ENCODE measurements around the gene PLPPR1. TPM values are rescaled to one million over a fixed set of nuclear protein-coding genes. Genes with fewer than 3 reads are reported as not detected.

PLPPR1 gene
- total and polyA plus RNA-seq, 2 experiments from 2014 or later: 1.3 to 3.7 TPM

GRCh38 chr9:101332362-101332761 is 303.8 kb downstream of the PLPPR1 start:
- Histone ChIP-seq H3K4me1 (ENCODE audit: insufficient read depth) (no peaks in the 10 kb centered on the region), H3K79me2 (replicated peaks; ENCODE audit: insufficient read depth) (no peaks in the 10 kb centered on the region), H3K36me3 (ENCODE audit: insufficient read depth) (no peaks in the 10 kb centered on the region), H4K20me1 (replicated peaks; ENCODE audit: insufficient read depth) (no peaks in the 10 kb centered on the region), H3K9me2 (ENCODE audit: insufficient read depth) (no peaks in the 10 kb centered on the region), H3F3A (replicated peaks; ENCODE audit: low read depth) (no peaks in the 10 kb centered on the region), H3K4me2 (no peak overlapping the region), H3K27me3 (ENCODE audit: insufficient read depth) (no peaks in the 10 kb centered on the region), H3K4me3 (no peak overlapping the region), H2AFZ (peak overlapping the region; percentile 7; the same call in 1 of the 2 replicates), H3K27ac (ENCODE audit: low read depth) (no peak overlapping the region)
- no peak overlapping the region for H3K27ac Mint-ChIP-seq
- no peak overlapping the region for H3K4me3 Mint-ChIP-seq
- H3K27me3 Mint-ChIP-seq (ENCODE audit: insufficient read depth, low read depth, poor library complexity): no peaks in the 10 kb centered on the region
- H3K36me3 Mint-ChIP-seq (ENCODE audit: low read depth): peaks cover 2% of the 10 kb centered on the region; the same call in 2 of the 3 replicates
- H3K9me3 Mint-ChIP-seq: peaks cover 5% of the 10 kb centered on the region
- TF ChIP-seq JUNB (IDR thresholded peaks at IDR 0.05; ENCODE audit: unreplicated experiment): no peak
- TF ChIP-seq ETS1 (IDR thresholded peaks at IDR 0.05): no peak
- no peak for TF ChIP-seq EZH2phosphoT487 (IDR thresholded peaks at IDR 0.05; ENCODE audit: unreplicated experiment)
- no peak for TF ChIP-seq REST (IDR thresholded peaks at IDR 0.05; ENCODE audit: unreplicated experiment)
- no peak for TF ChIP-seq POLR2AphosphoS5 (IDR thresholded peaks at IDR 0.05; ENCODE audit: low read depth)
- no peak for TF ChIP-seq ZNF114 (CRISPR knock-in tag; IDR thresholded peaks at IDR 0.05)
- peaks cover 3% of the 10 kb centered on the region; the same call in 1 of the 3 replicates for H3K4me1 Mint-ChIP-seq
- no peak for ATAC-seq
- no peak for DNase-seq (ENCODE audit: low spot score)

- H3K27me3 Mint-ChIP-seq (ENCODE audit: insufficient read depth, low read depth, poor library complexity): no peaks in the 10 kb centered on the region
- Histone ChIP-seq H3K27me3 (ENCODE audit: insufficient read depth) (no peaks in the 10 kb centered on the region), H3K36me3 (ENCODE audit: insufficient read depth) (no peaks in the 10 kb centered on the region), H3K27ac (ENCODE audit: low read depth) (no peak overlapping the region), H4K20me1 (replicated peaks; ENCODE audit: insufficient read depth) (no peaks in the 10 kb centered on the region), H3K4me1 (ENCODE audit: insufficient read depth) (no peaks in the 10 kb centered on the region), H3K79me2 (replicated peaks; ENCODE audit: insufficient read depth) (no peaks in the 10 kb centered on the region), H3F3A (replicated peaks; ENCODE audit: low read depth) (no peaks in the 10 kb centered on the region), H2AFZ (no peak overlapping the region), H3K9me2 (ENCODE audit: insufficient read depth) (peaks cover 1% of the 10 kb centered on the region; the same call in 1 of the 2 replicates), H3K4me3 (no peak overlapping the region), H3K4me2 (no peak overlapping the region)
- no peak for DNase-seq (ENCODE audit: low spot score)
- no peaks in the 10 kb centered on the region for H3K36me3 Mint-ChIP-seq (ENCODE audit: low read depth)
- no peak overlapping the region for H3K27ac Mint-ChIP-seq
- no peak overlapping the region for H3K4me3 Mint-ChIP-seq
- ATAC-seq: no peak
- H3K9me3 Mint-ChIP-seq: no peaks in the 10 kb centered on the region
- peaks cover 7% of the 10 kb centered on the region; the same call in 2 of the 3 replicates for H3K4me1 Mint-ChIP-seq
- TF ChIP-seq JUNB (IDR thresholded peaks at IDR 0.05; ENCODE audit: unreplicated experiment) (no peak), POLR2AphosphoS5 (IDR thresholded peaks at IDR 0.05; ENCODE audit: low read depth) (no peak), ETS1 (IDR thresholded peaks at IDR 0.05) (no peak), EZH2 (IDR thresholded peaks at IDR 0.05; ENCODE audit: low read depth, unreplicated experiment) (no peak), REST (IDR thresholded peaks at IDR 0.05; ENCODE audit: unreplicated experiment) (no peak), CTCF (conservative IDR thresholded peaks at IDR 0.05; ENCODE audit: low read depth in 2 of 2) (no peak), ZNF114 (CRISPR knock-in tag; IDR thresholded peaks at IDR 0.05) (no peak), CREB1 (CRISPR knock-in tag; IDR thresholded peaks at IDR 0.05; ENCODE audit: low read depth) (no peak), ZNF331 (CRISPR knock-in tag; IDR thresholded peaks at IDR 0.05; ENCODE audit: low read depth) (no peak), EZH2phosphoT487 (IDR thresholded peaks at IDR 0.05; ENCODE audit: unreplicated experiment) (no peak), NANOG (IDR thresholded peaks at IDR 0.05; ENCODE audit: borderline replicate concordance) (no peak)
Measured at GRCh38 chr9:101333490-101333889, 305.0 kb downstream of the PLPPR1 start.

All from GM23338 (cell line).